PFSK-1 (cell line): ENCODE data around the gene GRIN2A.

Experiments used
- POLR2AphosphoS5 ChIP-seq: IDR thresholded peaks from 2 replicates; pipeline ENCODE4 v1.6.1; 2012; ENCODE audit warnings: low read depth, mild to moderate bottlenecking, control low read depth, low read length, moderate library complexity
- TF ChIP-seq, protein P1 (sequence below), 2 experiments: IDR thresholded peaks; 2 replicates each; pipeline versions ENCODE4 v1.6.1 to v1.8.0; 2011 to 2012; ENCODE audit warnings: low read depth in 2 of 2, low read length in 2 of 2, control low read depth in 1 of 2, inconsistent platforms in 1 of 2, mild to moderate bottlenecking in 1 of 2, moderate library complexity in 1 of 2; ENCODE audit not compliant: insufficient read depth in 1 of 2

DNA sequence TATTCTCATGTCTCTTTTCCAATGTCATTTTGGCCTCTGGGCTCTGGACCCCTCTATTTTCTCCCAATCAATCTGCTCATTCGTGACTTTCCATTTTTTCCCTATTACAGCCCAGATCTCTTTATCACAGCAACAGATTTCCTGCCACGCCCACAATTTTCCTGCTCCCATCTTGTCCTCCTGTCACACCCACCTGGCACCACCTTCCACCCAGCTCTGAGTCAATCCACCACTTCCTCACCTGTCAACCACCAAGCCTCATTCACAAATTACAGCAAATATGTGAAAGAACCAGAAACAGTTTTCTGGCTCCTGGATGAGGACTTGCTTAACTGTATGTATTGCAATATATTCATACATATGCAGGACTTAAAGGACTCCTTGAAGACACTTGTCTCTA is 311.3 kb downstream of the GRIN2A start:
- no peak for TF ChIP-seq POLR2AphosphoS5
- TF ChIP-seq, protein P1, sequence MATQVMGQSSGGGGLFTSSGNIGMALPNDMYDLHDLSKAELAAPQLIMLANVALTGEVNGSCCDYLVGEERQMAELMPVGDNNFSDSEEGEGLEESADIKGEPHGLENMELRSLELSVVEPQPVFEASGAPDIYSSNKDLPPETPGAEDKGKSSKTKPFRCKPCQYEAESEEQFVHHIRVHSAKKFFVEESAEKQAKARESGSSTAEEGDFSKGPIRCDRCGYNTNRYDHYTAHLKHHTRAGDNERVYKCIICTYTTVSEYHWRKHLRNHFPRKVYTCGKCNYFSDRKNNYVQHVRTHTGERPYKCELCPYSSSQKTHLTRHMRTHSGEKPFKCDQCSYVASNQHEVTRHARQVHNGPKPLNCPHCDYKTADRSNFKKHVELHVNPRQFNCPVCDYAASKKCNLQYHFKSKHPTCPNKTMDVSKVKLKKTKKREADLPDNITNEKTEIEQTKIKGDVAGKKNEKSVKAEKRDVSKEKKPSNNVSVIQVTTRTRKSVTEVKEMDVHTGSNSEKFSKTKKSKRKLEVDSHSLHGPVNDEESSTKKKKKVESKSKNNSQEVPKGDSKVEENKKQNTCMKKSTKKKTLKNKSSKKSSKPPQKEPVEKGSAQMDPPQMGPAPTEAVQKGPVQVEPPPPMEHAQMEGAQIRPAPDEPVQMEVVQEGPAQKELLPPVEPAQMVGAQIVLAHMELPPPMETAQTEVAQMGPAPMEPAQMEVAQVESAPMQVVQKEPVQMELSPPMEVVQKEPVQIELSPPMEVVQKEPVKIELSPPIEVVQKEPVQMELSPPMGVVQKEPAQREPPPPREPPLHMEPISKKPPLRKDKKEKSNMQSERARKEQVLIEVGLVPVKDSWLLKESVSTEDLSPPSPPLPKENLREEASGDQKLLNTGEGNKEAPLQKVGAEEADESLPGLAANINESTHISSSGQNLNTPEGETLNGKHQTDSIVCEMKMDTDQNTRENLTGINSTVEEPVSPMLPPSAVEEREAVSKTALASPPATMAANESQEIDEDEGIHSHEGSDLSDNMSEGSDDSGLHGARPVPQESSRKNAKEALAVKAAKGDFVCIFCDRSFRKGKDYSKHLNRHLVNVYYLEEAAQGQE (IDR thresholded peaks at IDR 0.05; ENCODE audit: insufficient read depth in 1 of 2, low read depth in 2 of 2, low read length in 2 of 2): no peak
